Articular chondrocyte of knee joint (primary cell): Measurements from ENCODE around the gene RALA. TPM values are rescaled to one million over a fixed set of nuclear protein-coding genes. Genes with fewer than 3 reads are reported as not detected.

Experiments used
- total RNA-seq: library from RNA; depleted of rRNA; stranded (reverse); fragments of >200 nt; gene quantifications from 2 replicates; pipeline ENCODE4 v1.2.3, GENCODE V29; 2012

Gene RALA, protein sequence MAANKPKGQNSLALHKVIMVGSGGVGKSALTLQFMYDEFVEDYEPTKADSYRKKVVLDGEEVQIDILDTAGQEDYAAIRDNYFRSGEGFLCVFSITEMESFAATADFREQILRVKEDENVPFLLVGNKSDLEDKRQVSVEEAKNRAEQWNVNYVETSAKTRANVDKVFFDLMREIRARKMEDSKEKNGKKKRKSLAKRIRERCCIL
- total RNA-seq, result 22.3 and 24.4 TPM in 2 replicates

DNA sequence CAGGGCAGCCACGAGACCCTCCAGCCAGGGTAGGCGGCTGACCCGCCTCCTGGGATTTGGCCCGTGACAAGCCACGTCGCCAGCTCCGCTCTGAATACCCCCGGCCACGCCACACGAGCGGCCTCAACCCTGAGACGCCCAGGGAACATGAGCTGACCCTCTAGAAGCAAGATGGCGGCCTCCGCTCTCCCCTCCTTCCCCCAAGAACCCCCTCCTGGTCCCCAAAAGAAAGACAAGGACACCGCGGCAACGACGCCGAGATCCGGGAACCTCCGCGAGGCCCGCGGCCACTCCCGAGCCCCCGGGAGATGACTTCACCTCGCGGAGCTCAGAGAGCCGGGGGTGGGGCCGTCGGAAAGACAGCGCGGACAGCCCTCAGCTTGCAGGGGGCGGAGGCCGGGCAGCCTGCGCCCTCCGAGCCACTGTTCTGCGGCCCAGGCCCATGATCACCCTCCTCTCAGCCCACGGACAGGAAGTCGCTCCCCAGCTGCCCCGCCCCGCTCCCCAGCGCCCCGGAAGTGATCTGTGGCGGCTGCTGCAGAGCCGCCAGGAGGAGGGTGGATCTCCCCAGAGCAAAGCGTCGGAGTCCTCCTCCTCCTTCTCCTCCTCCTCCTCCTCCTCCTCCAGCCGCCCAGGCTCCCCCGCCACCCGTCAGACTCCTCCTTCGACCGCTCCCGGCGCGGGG lies at the start of gene RALA:
Gene RALA, plus strand, starts transcription at position 526 of the 685 bp plus-strand sequence. CDS start 63,096 bp downstream, outside the sequence.

Other genes starting within 250 kb of the RALA start
- gene YAE1, start 57.2 kb upstream of the RALA start, total RNA-seq, result 33.1 and 34.4 TPM in 2 replicates